Activated CD8-positive, alpha-beta memory T cell treated with anti-CD3 and anti-CD28 coated beads, Interleukin-2, amount 50 U/mL, for 4 hours (primary cell): ENCODE results near the gene SDCCAG8.

Experiments used
- DNase-seq: peaks from one replicate; pipeline ENCODE4 v3.0.0-alpha.2; 2020

Gene SDCCAG8

DNA sequence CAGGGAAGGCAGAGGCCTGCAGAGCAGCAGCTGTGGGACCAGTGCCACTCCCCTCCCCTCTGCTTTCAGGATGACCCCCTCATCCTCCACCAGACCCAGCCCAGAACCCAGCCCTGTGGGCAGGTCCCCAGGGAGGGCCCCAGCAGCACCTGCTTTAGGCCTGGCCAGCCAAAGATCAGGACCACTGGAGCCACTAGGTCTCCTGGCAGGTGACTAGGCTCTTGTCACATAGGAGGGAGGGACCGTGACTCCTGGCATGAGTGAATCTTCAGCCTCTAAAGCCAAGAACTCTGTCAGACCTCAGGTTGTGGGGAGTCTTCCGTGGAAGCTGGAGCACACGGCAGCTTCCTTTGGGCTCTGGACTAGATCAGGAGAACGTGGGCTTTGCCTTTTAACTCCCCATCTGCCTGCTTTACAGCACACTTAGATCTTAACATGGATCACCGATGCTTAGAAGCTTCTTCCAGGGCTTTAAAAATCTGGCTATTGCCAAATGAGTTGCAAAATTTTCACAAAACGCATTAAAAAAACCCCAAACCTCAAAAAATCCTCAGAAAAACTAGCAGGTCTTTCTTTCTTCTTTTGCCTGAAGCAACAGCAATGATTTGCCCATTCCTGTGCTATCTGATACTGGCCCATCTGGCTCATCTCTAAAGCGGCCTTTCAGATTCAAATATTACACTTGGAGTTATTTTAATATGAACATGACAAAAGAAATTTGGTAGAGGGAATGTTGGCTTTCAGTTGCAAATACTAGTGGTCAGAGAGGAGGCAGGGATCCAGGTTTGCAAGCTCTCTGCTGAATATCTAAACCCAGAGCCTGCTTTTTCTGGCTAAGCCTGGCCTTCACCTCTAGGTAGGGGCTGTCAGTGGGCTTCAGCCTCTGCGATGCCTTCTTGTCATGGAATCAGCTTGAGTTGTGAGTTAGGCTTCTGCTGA is 235.2 kb downstream of the SDCCAG8 start:
- no peak for DNase-seq

GRCh38 chr1:243493156-243494129 is 237.6 kb downstream of the SDCCAG8 start:
- DNase-seq, result no peak

DNA sequence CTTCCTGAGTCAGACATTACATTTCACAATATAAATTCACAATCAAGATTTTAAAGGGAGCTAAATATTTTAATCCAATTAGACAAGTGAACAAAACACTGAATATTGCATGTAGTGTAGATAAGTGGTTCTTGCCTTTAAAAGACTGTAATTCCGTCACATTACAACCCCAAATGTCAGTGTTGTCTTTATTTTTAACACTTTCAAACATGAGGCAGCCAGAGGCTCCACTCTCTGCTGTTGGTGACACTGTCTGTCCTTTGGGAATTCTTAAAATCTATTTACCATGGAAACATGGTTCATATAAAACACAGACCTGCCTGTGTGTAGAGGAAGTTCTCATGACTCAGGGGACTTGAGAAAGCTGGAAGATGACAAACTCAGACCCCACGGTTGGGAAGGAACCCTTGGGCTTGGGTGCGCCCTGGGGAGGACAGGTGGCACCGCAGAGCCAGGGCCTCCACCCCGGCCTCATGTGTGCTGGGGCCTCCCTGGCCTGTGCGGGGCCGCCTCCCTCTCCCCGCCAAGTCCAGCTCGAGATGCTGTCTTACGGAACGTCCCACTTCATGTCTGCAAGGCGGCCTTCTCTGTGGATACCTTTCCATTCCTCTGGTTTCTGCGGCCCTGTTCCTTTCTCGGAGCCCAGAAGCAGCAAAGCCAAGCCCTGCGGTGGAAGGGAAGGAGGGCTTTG is 239.0 kb downstream of the SDCCAG8 start:
- DNase-seq, result no peak

GRCh38 chr1:243495442-243496186 is 239.8 kb downstream of the SDCCAG8 start:
- DNase-seq, result no peak

- no peak for DNase-seq
Measured at GRCh38 chr1:243496187-243496646, 240.4 kb downstream of the SDCCAG8 start.

GRCh38 chr1:243496806-243497205 is 241.0 kb downstream of the SDCCAG8 start:
- DNase-seq, result no peak

- no peak for DNase-seq
Measured at GRCh38 chr1:243497939-243498681, 242.3 kb downstream of the SDCCAG8 start.

DNA sequence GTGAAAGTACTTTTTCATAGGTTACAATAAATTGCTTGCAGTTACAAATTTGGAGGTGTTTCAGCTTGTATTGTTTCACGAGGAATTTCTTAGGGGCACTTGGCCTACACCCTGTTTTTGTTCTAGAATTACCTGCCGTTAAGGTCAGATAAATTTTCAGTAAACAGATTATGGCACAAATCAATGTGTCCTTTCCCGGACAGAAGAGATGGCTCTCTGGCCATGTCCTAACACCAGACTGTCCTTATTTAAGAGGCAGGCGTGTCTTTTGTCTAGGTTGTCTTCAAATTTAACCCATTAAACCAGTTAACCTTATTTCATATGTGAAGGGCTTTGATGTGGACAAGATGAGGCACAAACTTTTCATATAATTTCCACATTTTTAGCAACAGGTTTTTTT is 243.4 kb downstream of the SDCCAG8 start:
- DNase-seq, result no peak

DNA sequence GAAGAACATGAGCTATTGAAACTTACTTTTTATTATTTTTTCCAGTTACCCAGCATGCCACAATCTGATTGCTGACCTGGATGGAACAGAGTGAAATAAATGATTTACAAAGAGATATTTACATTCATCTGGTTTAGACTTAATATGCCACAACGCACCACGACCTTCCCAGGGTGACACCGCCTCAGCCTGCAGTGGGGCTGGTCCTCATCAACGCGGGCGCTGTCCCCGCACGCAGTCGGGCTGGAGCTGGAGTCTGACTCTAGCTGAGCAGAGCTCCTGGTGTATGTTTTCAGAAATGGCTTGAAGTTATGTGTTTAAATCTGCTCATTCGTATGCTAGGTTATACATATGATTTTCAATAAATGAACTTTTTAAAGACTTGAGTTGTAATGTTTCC is 243.9 kb downstream of the SDCCAG8 start:
- DNase-seq, result no peak

DNA sequence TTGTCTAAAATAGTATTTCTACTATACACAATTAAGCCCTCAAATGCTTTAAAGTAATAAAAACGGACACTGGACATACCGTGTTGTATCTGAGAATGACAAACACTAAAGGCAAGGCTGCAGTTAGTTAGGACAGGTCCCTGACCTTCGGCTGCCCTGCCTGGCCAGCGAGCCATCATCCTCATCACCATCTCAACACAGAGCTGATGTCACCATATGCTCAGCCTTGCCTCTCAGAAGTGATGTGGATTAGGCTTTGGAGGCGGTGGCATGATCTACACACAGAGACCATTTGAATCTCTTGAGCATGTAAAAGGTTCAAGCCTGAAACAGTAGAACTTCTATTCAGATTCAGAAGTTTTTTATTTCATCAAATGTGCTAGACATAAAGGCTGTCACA is 244.7 kb downstream of the SDCCAG8 start:
- DNase-seq, result no peak

- DNase-seq, result no peak
Measured at GRCh38 chr1:243501002-243501401, 245.2 kb downstream of the SDCCAG8 start.

DNA sequence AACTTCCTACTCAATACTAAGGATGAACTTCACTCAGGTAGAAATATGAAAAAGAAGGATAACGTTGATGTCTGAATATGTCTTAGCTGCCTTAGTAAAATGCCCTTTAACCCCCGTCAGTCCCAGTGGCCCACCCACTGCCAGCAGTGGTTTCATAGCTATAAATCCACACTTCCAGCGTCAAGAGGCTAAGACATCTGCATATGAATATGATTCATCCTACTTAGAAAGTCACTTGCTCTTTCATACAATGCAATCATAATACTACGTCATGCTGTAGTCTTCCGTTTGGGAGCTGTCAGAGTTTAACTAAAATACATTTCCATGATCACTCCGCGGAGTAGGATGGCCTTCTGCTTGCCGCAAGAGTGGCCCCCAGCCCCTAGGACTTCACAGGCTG is 247.3 kb downstream of the SDCCAG8 start:
- no peak for DNase-seq

DNA sequence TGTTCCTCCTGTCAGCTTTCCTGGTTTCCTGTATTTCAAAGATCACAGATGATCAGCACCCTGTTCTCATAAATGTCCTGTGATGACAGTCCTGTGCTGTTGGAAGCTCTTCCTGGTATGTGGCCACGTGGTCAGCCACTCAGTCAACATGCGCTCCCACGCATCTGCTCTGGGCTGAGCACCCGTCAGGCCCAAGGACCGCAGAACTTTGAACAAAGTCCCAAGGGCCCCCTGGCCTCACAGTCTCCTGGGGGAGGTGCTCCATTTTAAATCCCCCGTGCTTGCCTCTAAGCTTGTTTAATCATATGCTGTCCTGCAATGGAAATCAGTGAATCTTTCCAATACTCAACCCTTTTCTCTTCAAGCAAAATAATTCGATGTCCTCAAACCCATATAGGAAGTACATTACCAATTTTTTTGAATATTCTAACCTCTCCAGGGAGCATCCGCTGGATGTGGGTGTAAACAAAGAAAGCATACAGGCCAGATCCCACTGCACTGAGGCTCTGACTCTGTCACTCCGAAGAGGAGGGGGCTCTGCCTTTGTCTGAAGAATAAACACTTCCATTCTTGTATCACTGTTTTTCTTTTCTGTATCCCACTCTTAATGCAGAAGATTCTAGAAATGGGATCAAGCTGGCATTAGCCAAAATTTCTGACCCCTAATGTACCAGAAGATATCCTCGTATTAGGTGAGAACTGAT is 250.3 kb downstream of the SDCCAG8 start:
- no peak for DNase-seq

GRCh38 chr1:243507001-243507671 is 251.3 kb downstream of the SDCCAG8 start:
- DNase-seq, result no peak

DNA sequence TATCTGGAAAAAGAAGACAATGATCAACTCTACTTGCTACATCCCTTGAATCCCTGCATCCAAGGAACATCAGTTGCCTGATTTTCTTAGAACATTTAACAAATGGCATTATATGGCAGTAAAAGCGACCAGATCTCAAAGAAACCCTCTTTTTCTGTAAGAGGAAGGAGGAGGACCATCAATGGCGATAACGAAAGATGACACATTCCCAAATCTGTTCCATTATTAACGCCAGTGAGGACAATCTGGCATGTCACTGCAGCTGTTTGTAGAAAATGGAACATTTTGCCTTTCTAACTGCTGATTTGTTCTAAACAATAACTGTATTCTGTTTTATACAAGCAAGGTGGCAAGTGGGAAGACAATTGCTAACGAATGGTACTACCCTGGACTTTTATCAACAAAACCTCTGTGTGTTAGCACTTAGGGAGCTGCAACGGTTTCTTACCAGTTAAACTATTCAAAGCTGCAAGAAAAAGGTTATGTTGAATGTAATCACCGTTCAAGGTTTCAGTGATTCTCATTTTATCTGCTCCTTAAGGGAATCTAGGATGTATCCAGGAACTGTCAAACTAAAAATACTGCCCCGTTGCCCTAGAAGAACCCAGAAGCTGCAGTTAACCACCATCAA is 251.9 kb downstream of the SDCCAG8 start:
- no peak for DNase-seq

DNA sequence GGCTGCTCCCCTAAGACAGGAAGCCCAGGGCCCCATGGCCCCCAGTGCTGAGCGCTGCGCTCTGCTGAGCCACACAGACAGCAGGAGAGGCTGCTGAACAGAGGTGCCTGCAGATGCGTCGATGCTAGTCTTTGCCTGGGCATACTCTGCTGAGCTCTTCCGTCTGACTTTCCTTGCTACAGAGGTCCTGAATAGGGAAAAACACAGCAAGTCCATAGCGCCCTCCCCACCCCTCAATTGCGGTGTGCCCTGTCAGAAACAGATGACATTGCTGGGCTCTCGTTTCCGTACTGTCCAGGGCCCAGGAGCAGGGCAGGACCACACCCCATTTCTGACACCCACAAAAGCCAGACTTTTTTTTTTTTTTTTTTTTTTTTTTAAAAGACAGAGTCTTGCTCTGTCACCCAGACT is 252.5 kb downstream of the SDCCAG8 start:
- peak; percentile 50 for DNase-seq

DNA sequence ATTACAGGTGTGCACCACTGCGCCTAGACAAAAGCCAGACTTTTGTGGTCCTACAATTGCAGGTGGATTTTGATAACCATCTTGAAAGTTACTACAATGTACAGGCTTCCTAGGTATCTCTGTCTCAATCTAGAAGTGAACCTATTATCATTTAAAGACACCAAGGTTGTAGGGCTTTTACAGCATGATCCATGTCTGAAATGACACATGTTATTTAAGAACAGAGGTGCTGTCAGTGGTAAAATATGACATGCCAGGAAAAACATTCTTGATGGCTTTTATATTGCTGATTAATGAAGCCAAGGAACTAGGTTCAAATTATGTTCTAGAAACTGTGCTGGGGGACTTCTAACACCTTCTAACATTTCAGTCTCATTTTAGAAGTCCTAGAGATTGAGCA is 253.1 kb downstream of the SDCCAG8 start:
- DNase-seq, result no peak

GRCh38 chr1:243510928-243511327 is 255.1 kb downstream of the SDCCAG8 start:
- no peak for DNase-seq

- DNase-seq, result no peak
Measured at GRCh38 chr1:243513726-243514491, 258.1 kb downstream of the SDCCAG8 start.
